HG02678 (cell line): Measurements from ENCODE around the gene DMRT1.
"Not testable (repeated sequence)": the region's sequence is repeated elsewhere in the genome, so short reads cannot be mapped to it uniquely, and the experiment has no call there.

Experiments
- ATAC-seq: cut with Tn5 transposase; IDR thresholded peaks from one replicate; pipeline ENCODE4 v1.9.1; 2021; ENCODE audit warnings: mild to moderate bottlenecking, moderate library complexity; ENCODE audit not compliant: unreplicated experiment

DMRT1 gene

GRCh38 chr9:994005-994404 lies 152.5 kb downstream of the DMRT1 start:
- no peak for ATAC-seq

- ATAC-seq, result no peak
These were observed 153.7 kb downstream of the DMRT1 start for GRCh38 chr9:995192-995591.

- no peak for ATAC-seq
These were observed 154.3 kb downstream of the DMRT1 start for GRCh38 chr9:995781-996180.

- not testable (repeated sequence) for ATAC-seq
These were observed 157.0 kb downstream of the DMRT1 start for GRCh38 chr9:998299-999110.

GRCh38 chr9:1001838-1002237 lies 160.3 kb downstream of the DMRT1 start:
- ATAC-seq, result no peak

- no peak for ATAC-seq
These were observed 161.2 kb downstream of the DMRT1 start for GRCh38 chr9:1002678-1003077.

- ATAC-seq, result peak; percentile 58
These were observed 163.7 kb downstream of the DMRT1 start for GRCh38 chr9:1005043-1005667.

- no peak for ATAC-seq
These were observed 165.8 kb downstream of the DMRT1 start for GRCh38 chr9:1007312-1007711.

GRCh38 chr9:1008216-1008615 lies 166.7 kb downstream of the DMRT1 start:
- no peak for ATAC-seq

GRCh38 chr9:1009101-1009707 lies 167.7 kb downstream of the DMRT1 start:
- ATAC-seq, result peak; percentile 96

- no peak for ATAC-seq
These were observed 171.5 kb downstream of the DMRT1 start for GRCh38 chr9:1013021-1013420.

GRCh38 chr9:1014225-1014624 lies 172.7 kb downstream of the DMRT1 start:
- ATAC-seq, result no peak

GRCh38 chr9:1014640-1015039 lies 173.1 kb downstream of the DMRT1 start:
- no peak for ATAC-seq

GRCh38 chr9:1018121-1018520 lies 176.6 kb downstream of the DMRT1 start:
- no peak for ATAC-seq
